Ecto neural progenitor cell (in vitro differentiated cells): ENCODE measurements around the gene HTR2A.

Experiments
- DNase-seq: peaks from one replicate; pipeline ENCODE4 v3.0.0-alpha.2; 2018; ENCODE audit warnings: low spot score

HTR2A gene

GRCh38 chr13:46896341-46897137 lies at the start of gene HTR2A:
TSS of gene HTR2A (minus strand) at chr13:46897053. CDS start at chr13:46895906, 1,147 bp downstream.
- DNase-seq: peak; percentile 60

- no peak for DNase-seq
Measured at GRCh38 chr13:46936525-46936924, 39.7 kb upstream of the HTR2A start.

GRCh38 chr13:46934749-46935148 lies 37.9 kb upstream of the HTR2A start:
- no peak for DNase-seq

GRCh38 chr13:46926916-46927590 lies 30.2 kb upstream of the HTR2A start:
- no peak for DNase-seq

GRCh38 chr13:46925486-46925885 lies 28.6 kb upstream of the HTR2A start:
- DNase-seq: no peak

GRCh38 chr13:46914341-46914740 lies 17.5 kb upstream of the HTR2A start:
- DNase-seq: no peak

- no peak for DNase-seq
Measured at GRCh38 chr13:46913757-46914156, 16.9 kb upstream of the HTR2A start.

- DNase-seq: no peak
Measured at GRCh38 chr13:46909042-46909441, 12.2 kb upstream of the HTR2A start.

GRCh38 chr13:46908501-46908900 lies 11.6 kb upstream of the HTR2A start:
- DNase-seq: no peak

- no peak for DNase-seq
Measured at GRCh38 chr13:46906405-46906804, 9.6 kb upstream of the HTR2A start.

- DNase-seq: no peak
Measured at GRCh38 chr13:46905249-46905648, 8.4 kb upstream of the HTR2A start.

- no peak for DNase-seq
Measured at GRCh38 chr13:46903748-46904147, 6.9 kb upstream of the HTR2A start.

- no peak for DNase-seq
Measured at GRCh38 chr13:46901721-46902120, 4.9 kb upstream of the HTR2A start.

- DNase-seq: no peak
Measured at GRCh38 chr13:46899801-46900200, 2.9 kb upstream of the HTR2A start.

- DNase-seq: no peak
Measured at GRCh38 chr13:46895381-46895780, 1.5 kb downstream of the HTR2A start.

- no peak for DNase-seq
Measured at GRCh38 chr13:46894568-46894967, 2.3 kb downstream of the HTR2A start.

GRCh38 chr13:46893798-46894560 lies 2.9 kb downstream of the HTR2A start:
- DNase-seq: peak; percentile 89

GRCh38 chr13:46893221-46893740 lies 3.6 kb downstream of the HTR2A start:
- DNase-seq: no peak

GRCh38 chr13:46885018-46885417 lies 11.8 kb downstream of the HTR2A start:
- no peak for DNase-seq

- DNase-seq: no peak
Measured at GRCh38 chr13:46884531-46884930, 12.3 kb downstream of the HTR2A start.

GRCh38 chr13:46881621-46882020 lies 15.2 kb downstream of the HTR2A start:
- DNase-seq: no peak

- DNase-seq: no peak
Measured at GRCh38 chr13:46874006-46874405, 22.8 kb downstream of the HTR2A start.

GRCh38 chr13:46871557-46871956 lies 25.3 kb downstream of the HTR2A start:
- DNase-seq: no peak
